HG03565 (cell line): ENCODE data around the gene RARG.

Experiments
- ATAC-seq: cut with Tn5 transposase; IDR thresholded peaks from one replicate; pipeline ENCODE4 v1.9.1; 2021; ENCODE audit warnings: mild to moderate bottlenecking, moderate library complexity; ENCODE audit not compliant: unreplicated experiment

RARG gene

DNA sequence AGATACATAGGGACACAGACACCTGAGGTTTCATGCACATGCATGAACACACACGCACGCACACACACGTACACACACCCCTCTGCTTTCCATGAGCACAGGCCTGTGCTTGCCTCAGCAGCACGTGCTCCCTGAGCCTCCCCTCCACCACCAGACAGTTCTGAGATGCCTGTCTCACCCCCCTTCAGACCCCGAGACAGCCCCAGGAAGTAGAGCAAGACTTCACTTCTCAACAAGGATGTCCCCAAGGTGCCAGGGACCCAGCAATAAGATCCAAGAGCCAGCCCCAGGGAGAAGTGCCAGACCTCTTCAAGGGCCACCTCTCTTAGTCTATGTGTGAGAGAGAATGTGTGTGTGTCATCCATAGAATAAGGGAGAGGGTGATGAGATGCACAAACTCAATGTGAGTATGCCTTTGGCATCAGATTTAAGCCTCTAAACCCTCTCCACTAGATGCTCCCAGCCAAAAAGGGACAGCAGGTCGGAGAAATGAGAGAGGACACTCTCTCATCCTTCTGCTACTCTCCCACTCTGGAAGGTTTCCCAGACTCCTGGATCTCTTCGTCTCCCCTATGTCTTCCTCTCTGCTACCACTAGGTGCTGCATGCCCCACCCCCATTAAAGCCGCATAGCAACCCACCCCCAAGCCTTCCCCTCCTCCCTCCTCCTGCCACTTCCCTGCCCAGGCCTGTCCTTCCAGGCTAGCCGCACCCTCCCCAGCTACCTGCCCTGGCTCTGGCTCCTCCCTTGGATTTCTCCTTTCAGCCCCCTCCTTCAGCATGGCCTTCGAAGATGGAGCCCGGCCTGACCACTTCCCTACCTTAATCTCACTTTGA is 7.7 kb downstream of the RARG start:
- no peak for ATAC-seq

DNA sequence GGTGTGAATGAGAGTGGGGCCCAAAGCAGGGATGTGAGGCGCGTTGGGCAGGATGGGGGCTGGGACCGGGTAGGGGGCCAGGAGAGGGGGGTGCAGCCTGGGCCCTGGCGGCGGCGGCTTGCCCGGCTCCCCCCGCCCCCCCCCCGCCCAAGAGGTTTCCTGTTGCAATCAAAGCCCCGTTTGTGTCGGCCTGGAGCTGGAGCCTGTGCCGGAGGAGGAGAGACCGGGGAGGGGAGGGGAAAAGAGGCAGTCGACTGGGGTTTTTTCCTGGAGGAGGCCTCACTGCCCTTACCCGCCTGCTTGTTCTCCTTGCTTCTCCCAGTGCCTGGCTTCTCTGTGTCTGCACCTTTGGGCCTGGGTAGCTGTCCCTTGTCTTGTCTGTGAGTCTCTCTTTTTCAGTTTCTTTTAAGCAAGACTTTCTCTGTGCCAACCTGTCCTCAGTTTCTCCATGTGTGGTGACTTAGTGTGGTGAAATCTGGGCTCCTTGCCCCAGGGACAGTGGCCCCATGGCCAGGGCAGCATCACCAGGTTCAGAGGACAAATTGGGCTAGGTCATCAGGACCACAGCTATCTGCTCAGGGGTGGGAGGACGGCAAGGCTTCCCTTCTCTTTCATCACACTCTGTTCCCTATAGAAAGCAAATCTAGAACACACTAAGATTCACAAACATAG is 8.5 kb downstream of the RARG start:
- ATAC-seq: no peak

DNA sequence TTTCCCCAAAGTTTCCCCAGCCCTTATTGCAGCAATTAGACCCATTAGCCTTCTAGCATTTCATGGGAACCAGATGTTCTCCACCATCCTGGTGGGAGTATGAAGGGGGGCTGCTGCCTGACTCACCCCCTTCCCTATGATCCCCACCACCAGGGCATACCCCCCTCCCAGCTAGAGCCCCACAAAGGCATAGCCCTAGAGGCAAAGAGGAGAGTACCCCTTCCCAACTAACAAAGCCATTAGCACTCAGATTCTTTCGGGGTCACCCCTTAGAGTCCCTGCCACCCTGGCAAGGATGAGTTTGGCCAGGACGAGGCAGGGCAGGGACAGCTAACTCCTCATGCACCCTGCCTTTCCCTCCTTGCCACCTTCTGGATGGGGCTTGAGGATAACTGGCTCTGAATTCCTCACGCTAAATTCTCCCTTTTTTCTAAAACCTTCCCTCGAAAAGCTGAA is 9.2 kb downstream of the RARG start:
- no peak for ATAC-seq

DNA sequence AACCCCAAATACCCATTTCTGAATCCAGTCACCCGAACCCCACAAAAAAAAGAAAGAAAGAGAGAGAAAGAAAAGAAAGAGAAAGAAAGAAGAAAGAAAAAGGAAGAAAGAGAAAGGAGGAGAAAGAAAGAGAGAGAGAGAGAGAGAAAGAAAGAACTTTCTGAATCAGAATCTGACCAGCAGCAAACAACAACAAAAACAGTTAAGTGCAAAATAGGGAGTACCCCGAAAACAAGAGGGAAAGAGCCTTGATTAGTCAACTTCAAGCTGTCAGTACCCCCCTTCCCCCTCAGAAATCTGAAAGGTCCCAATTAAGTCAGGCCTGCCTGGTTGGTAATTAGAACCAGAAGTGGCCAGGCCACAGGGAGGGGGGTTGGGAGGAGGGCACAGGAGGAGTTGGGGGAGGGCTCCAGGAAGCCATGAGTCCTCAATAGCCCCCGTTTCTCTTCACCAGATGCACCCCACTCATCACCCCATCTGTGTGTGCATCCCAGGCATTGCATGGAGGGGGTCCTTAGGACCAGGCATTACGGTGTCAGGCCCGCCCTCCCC is 9.8 kb downstream of the RARG start:
- ATAC-seq: no peak

DNA sequence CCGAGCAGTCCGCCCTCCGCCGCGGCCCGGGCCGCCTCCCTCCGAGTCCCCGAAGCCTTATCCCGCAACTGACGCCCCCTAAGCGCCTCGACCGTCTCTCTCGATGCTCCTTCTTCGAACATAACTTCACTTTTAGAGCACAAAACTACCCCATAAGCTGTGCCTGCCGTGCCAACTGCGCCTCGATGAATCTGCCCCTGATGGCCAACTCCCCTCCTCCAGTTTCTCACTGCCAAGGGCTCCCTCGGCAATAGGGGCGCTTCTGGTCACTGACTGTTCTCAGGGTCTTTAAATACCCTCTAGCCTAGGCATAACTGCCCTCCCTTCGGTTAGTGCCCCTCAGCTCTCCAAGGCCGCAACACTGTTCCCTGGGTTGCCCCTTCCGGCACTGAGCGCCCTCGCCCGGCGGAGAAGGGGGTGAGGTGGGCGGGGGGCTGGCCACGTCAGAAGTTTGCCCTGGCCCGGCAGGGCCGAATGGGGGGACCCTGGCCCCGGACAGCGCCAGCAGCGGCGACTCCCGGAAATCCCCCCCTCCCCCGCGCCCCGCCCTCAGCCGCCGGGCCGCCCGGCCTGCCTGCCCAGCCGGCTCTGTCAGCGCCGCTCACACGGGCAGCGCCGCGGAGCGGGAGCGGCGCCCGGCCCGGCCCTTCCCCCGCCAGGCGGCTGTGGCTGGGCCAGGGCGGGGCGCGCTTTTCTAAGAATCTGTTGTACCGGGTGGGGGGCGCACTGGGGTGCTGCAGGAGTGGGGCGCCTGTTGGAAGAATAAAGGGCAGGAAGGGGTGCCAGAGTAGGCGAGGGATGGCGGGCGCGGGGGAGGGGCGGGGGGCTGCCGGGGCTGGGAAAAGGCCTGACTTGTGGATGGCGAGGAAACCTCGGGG is 10.6 kb downstream of the RARG start:
- ATAC-seq: no peak

DNA sequence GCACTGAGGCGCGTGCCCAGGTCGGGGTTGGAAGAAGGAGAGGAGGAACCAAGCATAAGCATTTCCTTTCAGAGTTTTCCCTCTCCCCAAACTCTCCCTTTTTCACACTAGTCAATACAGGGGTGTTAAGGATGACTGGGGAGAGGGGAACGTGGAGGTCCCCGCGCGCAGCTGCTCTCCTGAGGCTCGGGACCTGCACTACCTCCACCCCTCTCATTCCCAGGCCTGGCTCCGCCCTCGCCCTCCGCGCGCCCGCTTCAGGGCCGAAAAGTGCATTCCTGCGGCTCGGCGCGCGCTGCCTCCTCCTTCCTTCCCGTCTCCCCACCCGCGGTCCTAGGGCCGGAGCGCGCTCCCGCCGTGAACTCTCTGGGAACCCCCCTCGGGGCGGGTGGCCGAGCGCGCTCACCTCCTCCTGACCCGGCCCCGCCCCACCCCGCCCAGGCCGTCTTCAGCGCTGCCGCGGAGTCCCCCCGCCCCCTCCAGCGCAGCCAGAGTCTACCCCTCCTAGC is 11.3 kb downstream of the RARG start:
- ATAC-seq: peak; percentile 29

DNA sequence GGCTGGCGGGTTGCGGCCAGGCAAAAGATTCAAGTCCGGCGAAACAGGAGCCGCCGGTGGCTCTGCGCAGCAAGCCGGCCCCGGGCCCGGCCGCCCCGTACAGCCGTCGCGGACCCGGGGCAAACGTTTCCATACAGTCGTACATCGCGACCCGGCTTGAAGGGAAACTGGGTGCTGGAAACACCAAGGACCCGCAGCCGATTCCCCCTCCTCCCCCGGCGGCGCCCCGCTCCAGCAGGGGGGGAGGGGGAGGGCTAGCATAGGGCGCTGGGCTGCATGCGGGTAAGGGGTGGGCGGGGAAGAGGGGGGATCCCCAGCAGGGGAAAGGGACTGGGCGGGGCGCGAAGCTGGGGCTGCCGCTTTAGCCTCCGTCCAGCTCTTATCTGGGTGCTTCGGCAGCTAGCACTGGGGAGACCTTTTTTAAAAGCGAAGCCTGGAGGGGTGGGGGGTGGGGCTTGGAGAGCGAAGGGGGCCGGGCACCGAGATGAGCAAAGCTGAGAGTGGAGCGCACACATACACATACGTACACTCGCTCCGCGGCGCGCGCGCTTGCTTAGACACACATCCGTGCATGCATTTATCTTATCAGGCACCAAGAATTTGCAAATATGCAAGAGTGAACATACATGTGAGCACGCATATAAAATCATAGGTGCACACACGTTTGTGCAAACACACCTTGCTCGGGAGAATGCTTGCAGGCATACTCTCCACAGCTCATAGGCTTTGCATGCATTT is 11.9 kb downstream of the RARG start:
- ATAC-seq: peak; percentile 28

DNA sequence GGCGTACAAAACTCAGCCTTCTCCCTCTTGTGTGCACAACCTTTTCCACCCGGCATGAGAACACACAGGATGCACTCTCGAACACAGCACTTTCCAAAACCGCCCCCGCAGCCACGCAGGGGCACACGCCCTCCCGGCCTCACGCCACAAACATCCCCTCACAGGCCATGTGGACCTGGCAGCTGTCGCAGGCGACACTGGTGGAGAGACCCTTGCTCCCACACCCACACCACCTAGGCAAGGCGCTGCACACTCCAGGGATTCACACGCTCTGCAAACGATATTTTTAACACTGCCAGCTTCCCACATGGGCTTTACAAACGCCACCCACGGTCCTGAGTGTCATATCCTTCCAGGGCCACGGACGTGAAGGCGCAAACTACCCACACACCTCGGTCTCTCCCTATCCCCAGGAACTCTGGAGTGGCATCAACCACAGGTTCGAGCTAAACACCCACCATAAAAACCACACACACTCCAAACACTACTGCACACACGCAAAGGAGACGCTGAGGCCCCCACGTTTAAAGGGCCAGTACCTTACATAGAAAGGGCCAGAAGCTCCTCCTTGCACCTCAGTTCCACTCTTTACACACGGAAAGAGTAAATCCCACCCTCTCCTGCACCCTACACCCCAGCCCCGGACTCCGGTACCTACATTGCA is 12.6 kb downstream of the RARG start:
- ATAC-seq: no peak

DNA sequence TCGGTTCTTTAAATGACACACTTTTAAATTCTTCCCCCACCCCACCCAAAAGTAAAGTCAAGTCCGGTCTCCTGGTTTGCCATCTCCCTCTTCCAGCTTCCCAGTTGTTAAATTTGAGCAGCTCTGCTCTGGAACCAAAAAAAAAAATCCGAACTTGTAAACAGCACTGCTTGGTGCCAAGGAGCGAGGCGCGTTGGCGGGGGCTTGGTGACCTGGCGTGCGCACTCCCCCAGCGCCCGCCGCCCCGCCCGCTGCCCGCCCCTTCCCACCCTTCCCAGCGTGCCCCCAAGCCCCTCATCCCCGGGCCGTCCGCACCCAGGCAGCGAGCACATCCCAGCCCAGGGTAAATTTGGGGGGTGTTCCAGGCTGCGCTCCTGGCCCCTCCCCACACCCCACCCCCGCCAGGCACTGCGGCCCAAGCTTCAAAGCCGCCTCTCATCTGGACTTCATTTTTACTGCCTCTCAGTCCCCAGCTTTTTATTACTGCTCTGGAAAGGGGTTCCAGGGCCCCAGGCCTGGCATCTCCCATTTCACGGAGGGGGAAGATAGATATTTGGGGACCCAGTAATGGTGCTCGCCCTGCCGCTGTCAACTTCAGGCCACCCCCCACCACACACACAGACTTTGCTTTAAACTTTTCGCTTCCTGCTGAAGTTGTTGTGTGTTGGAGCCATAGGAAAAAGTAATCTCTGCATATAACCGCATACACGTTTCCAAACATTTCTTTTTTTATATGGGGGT is 13.3 kb downstream of the RARG start:
- ATAC-seq: no peak

DNA sequence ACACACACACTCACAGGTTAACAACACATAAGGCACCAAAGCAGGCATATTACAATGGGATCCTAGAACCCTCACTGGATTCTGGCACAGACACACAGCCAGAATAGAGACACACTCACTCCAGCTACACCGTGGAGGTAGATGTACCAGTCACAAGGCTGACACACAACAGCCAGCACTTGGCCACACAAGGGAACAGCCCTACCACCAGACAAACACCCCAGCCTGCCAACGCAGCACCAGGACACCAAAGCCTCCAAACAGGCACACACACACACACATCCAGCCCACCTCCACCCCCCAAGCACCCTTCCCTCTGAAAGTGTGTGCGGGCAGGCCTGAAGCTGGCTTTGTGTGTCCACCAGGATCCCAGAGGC is 14.1 kb downstream of the RARG start:
- ATAC-seq: no peak

DNA sequence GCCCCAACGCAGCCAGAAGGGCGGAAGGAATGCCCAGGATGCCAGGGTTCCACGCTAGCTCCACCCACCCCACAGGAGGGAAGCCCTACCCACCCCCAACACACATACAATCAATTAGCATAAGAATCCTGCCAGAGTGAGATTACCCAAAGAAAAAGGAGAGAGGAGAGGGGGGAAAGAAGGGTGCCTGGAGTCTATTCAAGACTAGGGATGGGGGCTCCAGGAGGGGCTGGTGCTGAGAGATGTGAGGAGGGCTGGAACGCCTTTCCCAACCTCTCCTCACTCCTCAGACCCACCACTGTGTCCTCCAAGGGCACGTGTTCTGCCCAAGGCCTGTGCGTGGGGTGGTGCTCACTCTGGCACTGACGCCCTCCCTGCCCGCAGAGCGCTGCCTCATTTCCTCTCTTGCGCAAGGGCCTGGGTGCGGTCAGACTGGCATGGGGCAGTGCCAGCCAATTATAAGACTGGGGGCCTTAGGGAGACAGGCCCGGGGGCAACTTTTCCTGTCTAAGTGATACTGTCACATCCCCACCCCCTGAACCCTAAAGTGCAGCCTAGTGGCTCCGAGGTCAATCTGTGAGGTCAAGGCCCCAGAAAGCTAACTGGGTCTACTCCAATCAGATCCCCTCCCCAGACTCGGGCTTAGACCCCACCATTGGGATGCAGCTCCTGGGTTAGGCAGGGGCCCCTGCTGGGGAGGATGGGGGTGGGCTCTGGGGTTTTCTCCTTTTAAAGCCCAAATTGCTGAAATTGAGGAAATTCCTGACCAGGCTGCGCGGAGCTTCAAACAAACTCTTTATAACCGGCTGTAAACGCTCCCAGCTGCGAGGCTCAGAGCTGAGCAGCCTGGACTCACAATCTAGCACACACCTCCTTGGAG is 14.7 kb downstream of the RARG start:
- ATAC-seq: no peak

DNA sequence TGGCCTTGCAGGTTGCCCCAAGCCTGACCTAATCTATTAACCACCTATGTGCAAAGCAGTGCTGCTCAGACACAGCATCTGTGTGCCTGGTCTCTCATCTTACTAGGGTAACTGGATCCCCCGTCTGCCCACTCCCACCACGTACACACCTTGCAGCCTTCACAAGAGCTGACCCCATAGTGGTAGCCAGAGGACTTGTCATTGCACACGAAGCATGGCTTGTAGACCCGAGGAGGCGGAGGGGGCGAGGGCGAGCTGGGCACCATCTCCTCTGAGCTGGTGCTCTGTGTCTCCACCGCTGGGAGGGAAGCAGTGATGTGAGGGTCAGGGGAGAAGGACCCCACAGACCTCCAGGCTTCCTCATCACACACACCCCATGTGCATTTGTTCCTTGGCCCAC is 16.5 kb downstream of the RARG start:
- ATAC-seq: no peak

DNA sequence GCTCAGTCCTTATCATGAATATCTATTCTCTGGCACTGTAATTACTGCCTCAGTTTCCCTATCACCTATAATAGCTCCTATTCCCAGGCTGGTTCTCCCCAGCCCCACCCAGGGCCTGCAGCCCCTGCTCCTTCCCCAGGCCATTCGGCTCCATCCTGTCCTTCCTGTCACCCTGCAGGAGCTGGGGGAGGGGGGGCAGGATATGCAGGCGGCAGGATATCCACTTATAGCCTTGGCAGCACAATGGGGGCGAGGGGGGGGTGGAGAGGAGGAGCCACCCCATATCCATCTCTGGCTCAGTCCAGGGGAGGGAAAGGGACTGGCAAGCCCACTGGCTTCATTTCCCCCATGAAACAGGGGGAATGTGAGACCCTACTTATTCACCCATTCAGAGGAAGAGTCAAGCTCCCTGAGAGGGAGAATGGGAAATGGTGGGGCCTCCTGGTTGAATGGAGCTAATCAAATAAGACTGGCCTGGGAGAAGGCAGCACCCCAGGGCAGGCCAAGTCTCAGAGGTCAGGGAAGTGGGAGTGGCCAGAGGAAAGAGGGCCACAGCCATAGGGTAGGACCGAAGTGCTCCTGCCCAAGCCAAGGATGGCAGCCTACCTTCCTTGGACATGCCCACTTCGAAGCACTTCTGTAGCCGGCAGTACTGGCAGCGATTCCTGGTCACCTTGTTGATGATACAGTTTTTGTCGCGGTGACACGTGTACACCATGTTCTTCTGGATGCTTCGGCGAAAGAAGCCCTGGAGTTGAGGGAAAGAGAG is 17.1 kb downstream of the RARG start:
- no peak for ATAC-seq

DNA sequence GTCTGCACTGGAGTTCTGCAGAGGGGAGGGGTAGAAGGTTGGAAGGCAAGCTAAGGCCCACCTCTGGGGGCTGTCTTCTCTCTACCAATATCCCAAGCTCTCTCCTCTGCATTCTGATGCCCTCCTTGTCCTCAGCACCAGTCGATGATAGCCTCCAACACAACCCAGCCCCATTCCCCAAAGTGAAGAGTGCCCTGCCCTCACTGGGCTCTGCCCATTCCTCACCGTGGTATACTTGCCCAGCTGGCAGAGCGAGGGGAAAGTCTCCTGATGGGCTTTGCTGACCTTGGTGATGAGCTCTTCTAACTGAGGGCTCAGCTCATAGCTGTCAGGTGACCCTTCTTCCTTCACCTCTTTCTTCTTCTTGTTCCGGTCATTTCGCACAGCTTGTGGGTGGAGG is 17.8 kb downstream of the RARG start:
- no peak for ATAC-seq

DNA sequence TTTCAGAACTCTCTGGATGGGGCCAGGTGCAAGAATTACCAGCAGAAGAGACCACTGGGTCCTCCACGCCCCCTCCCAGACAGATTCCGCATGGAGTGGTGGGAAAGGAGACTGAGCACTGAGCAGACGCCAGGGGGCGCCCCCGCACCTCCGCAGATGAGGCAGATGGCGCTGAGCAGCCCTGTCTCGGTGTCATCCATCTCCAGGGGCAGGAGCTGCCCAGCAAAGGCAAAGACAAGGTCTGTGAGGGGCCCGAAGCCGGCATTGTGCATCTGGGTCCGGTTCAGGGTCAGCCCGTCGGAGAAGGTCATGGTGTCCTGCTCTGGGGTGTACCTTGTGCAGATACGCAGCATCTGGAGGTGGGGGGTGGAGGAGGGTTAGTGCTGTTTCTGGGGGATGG is 18.7 kb downstream of the RARG start:
- ATAC-seq: no peak

DNA sequence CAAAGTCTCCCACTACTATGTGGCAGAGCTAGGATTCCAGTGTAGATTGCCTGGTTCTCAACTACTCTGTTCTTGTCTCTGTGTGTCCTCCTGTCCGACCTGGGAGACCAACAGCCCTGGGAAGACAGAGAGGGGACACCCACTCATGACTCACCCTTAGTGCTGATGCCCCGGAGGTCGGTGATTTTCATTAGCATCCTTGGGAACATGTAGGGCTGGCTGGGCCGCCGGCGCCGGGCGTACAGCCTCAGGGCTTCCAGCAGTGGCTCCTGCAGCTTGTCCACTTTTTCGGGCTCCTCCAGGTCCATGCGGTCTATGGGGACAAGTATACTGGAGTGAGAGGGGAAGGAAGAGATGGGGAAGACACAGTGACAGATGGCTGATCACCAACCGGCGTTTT is 19.1 kb downstream of the RARG start:
- ATAC-seq: no peak
